Measurements from ENCODE around the gene CAMTA1. TPM values are rescaled to one million over a fixed set of nuclear protein-coding genes. Genes with fewer than 3 reads are reported as not detected.

CAMTA1 gene
- total RNA-seq, 4 donors from 2014 or later: 45.3 to 68.9 (median 62.0) TPM

GRCh38 chr1:7303554-7304317 is 518.5 kb downstream of the CAMTA1 start:
- no peak for ATAC-seq (ENCODE audit: low FRiP score)
- no peak for DNase-seq (ENCODE audit: low spot score)
- no peak for TF ChIP-seq CTCF (IDR thresholded peaks at IDR 0.05)

- no peak for DNase-seq (ENCODE audit: low spot score)
- TF ChIP-seq CTCF (IDR thresholded peaks at IDR 0.05): no peak
- ATAC-seq (ENCODE audit: low FRiP score): no peak
Observed at GRCh38 chr1:7313081-7313546, 527.9 kb downstream of the CAMTA1 start.

- TF ChIP-seq CTCF (IDR thresholded peaks at IDR 0.05): no peak
- no peak for DNase-seq (ENCODE audit: low spot score)
- no peak for ATAC-seq (ENCODE audit: low FRiP score)
Observed at GRCh38 chr1:7313826-7314225, 528.6 kb downstream of the CAMTA1 start.

GRCh38 chr1:7315316-7315715 is 530.1 kb downstream of the CAMTA1 start:
- DNase-seq (ENCODE audit: low spot score) (no peak), ATAC-seq (ENCODE audit: low FRiP score) (no peak)
- no peak for TF ChIP-seq CTCF (IDR thresholded peaks at IDR 0.05)

- ATAC-seq (ENCODE audit: low FRiP score) (no peak), DNase-seq (ENCODE audit: low spot score) (no peak)
- TF ChIP-seq CTCF (IDR thresholded peaks at IDR 0.05): no peak
Observed at GRCh38 chr1:7315946-7316345, 530.7 kb downstream of the CAMTA1 start.

GRCh38 chr1:7317888-7318287 is 532.6 kb downstream of the CAMTA1 start:
- no peak for DNase-seq (ENCODE audit: low spot score)
- no peak for TF ChIP-seq CTCF (IDR thresholded peaks at IDR 0.05)
- no peak for ATAC-seq (ENCODE audit: low FRiP score)

GRCh38 chr1:7319196-7319595 is 533.9 kb downstream of the CAMTA1 start:
- no peak for DNase-seq (ENCODE audit: low spot score)
- TF ChIP-seq CTCF (IDR thresholded peaks at IDR 0.05): no peak
- ATAC-seq (ENCODE audit: low FRiP score): no peak

Measured in omental fat pad (tissue), 4 donors.